SJSA1 (cell line): Measurements from ENCODE around the gene FANCL. TPM values are rescaled to one million over a fixed set of nuclear protein-coding genes. Genes with fewer than 3 reads are reported as not detected.
"Not testable (repeated sequence)": the region's sequence is repeated elsewhere in the genome, so short reads cannot be mapped to it uniquely, and the experiment has no call there.

Experiments
- DNase-seq, 2 experiments: peaks; one replicate each; pipeline ENCODE4 v3.0.0-alpha.2; 2015 to 2020; ENCODE audit warnings: low spot score in 2 of 2, low read depth in 1 of 2
- H3K27ac ChIP-seq: fragments of 250-450 bp; sonication (Bioruptor Pico); 2 replicates; pipeline ENCODE4 v1.5.1; 2020; ENCODE audit warnings: mild to moderate bottlenecking, moderate library complexity
- H3K27me3 ChIP-seq: fragments of 250-450 bp; sonication (Bioruptor Pico); replicated peaks from 2 replicates; pipeline ENCODE4 v1.5.1; 2020; ENCODE audit warnings: mild to moderate bottlenecking, moderate library complexity
- H3K36me3 ChIP-seq: fragments of 250-450 bp; sonication (Bioruptor Pico); 2 replicates; pipeline ENCODE4 v1.5.1; 2020; ENCODE audit warnings: mild to moderate bottlenecking
- H3K4me1 ChIP-seq: fragments of 250-450 bp; sonication (Bioruptor Pico); replicated peaks from 2 replicates; pipeline ENCODE4 v1.6.1; 2021; ENCODE audit warnings: mild to moderate bottlenecking
- H3K4me3 ChIP-seq: fragments of 250-450 bp; sonication (Bioruptor Pico); 2 replicates; pipeline ENCODE4 v1.5.1; 2020; ENCODE audit warnings: mild to moderate bottlenecking
- H3K9me3 ChIP-seq: fragments of 250-450 bp; sonication (Bioruptor Pico); replicated peaks from 2 replicates; pipeline ENCODE4 v1.5.1; 2020; ENCODE audit warnings: mild to moderate bottlenecking
- total RNA-seq: library from RNA; depleted of rRNA; stranded (reverse); fragments of >200 nt; shearing (Covaris generic); gene quantifications from 2 replicates; pipeline ENCODE4 v1.2.3, GENCODE V29; 2014

The FANCL gene
- total RNA-seq, 1 experiment from 2014 or later, result 50.0 TPM

DNA sequence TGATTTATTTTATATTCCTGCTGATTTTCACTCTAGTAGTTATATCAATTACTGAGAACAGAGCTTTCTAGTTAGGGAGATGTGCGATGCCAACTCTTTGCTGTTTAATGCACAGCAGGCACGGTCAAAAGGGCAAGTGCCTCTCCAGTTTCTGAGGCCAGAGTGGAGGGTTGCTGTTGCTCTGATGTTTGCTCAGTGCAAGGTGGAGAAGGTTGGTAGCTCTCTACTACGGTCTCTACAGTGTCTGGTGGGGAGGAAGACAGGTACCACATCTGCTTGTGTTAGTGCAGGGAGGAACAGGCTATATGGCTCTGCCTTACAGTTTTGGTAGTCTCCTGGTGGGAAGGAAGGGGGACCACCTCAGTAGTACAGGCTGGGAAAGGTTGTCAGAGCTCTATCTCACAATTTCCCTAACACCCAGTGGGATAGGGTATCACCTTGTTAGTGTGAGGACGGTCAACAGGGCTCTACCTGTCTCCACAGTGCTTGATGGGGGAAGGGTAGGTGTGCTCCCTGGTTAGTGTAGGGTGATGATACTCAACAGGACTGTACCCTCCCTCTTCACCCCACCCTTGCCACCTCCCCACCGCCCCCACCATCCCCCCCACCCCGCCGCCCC lies 85.9 kb downstream of the FANCL start:
- H3K27ac ChIP-seq, result no peak overlapping the region
- H3K4me3 ChIP-seq, result no peak overlapping the region
- H3K27me3 ChIP-seq, result no peaks in the 10 kb centered on the region
- H3K9me3 ChIP-seq, result no peaks in the 10 kb centered on the region
- peaks cover 7% of the 10 kb centered on the region; the same call in 1 of the 2 replicates for H3K4me1 ChIP-seq
- no peak for DNase-seq
- H3K36me3 ChIP-seq, result peaks cover 29% of the 10 kb centered on the region

GRCh38 chr2:58146707-58147106 lies 94.4 kb downstream of the FANCL start:
- peaks cover 3% of the 10 kb centered on the region; the same call in 1 of the 2 replicates for H3K36me3 ChIP-seq
- no peaks in the 10 kb centered on the region for H3K4me1 ChIP-seq
- no peak overlapping the region for H3K4me3 ChIP-seq
- no peak for DNase-seq
- no peaks in the 10 kb centered on the region for H3K9me3 ChIP-seq
- H3K27me3 ChIP-seq, result no peaks in the 10 kb centered on the region; the same call in 1 of the 2 replicates
- no peak overlapping the region for H3K27ac ChIP-seq

DNA sequence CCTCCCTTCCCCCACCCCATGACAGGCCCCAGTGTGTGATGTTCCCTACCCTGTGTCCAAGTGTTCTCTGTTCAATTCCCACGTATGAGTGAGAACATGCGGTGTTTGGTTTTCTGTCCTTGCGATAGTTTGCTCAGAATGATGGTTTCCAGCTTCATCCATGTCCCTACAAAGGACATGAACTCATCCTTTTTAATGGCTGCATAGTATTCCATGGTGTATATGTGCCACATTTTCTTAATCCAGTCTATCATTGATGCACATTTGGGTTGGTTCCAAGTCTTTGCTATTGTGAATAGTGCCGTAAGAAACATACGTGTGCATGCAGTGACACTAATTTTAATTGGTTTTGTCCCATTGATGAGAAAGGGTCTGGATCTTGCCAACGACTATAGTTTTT lies 95.4 kb downstream of the FANCL start:
- H3K4me3 ChIP-seq, H3K4me1 ChIP-seq, H3K27me3 ChIP-seq, H3K36me3 ChIP-seq, DNase-seq, H3K9me3 ChIP-seq, H3K27ac ChIP-seq: not testable (repeated sequence)

- no peaks in the 10 kb centered on the region for H3K4me1 ChIP-seq
- H3K9me3 ChIP-seq, result no peaks in the 10 kb centered on the region
- H3K27ac ChIP-seq, result no peak overlapping the region
- no peak overlapping the region for H3K4me3 ChIP-seq
- DNase-seq, result no peak
- peaks cover 3% of the 10 kb centered on the region; the same call in 1 of the 2 replicates for H3K36me3 ChIP-seq
- H3K27me3 ChIP-seq, result no peaks in the 10 kb centered on the region; the same call in 1 of the 2 replicates
These were observed 100.5 kb downstream of the FANCL start for GRCh38 chr2:58140508-58141072.

GRCh38 chr2:58138396-58139030 lies 102.6 kb downstream of the FANCL start:
- Histone ChIP-seq H3K27ac (no peak overlapping the region), H3K9me3 (no peaks in the 10 kb centered on the region), H3K27me3 (no peaks in the 10 kb centered on the region; the same call in 1 of the 2 replicates), H3K36me3 (no peaks in the 10 kb centered on the region), H3K4me1 (no peaks in the 10 kb centered on the region), H3K4me3 (no peak overlapping the region)
- no peak for DNase-seq

GRCh38 chr2:58137856-58138255 lies 103.3 kb downstream of the FANCL start:
- no peaks in the 10 kb centered on the region for H3K4me1 ChIP-seq
- H3K27ac ChIP-seq, result no peak overlapping the region
- no peak for DNase-seq

DNA sequence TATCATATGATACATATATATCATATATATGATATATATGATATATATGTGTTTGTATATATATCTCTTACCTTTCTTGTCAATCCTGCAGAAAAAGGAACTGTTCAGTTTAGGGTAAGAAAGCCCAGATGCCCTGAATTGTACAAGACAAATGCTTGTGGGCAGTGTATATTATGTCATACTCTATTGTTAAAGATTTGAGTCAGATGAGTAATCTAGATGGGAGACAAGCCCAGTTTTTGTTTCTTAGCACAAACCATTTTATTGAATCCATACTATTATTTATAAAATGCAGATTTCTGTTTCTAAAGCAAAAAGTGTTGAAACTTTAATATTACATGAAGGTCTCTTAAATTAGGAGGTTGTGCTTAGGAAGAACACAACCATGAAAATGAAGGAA lies 103.9 kb downstream of the FANCL start:
- no peak for DNase-seq
- H3K27ac ChIP-seq, result no peak overlapping the region

More at GRCh38 chr2:58137856-58138255, 103.3 kb downstream of the FANCL start:
- H3K27me3 ChIP-seq, result no peaks in the 10 kb centered on the region
- no peaks in the 10 kb centered on the region for H3K36me3 ChIP-seq
- no peaks in the 10 kb centered on the region for H3K9me3 ChIP-seq
- no peak overlapping the region for H3K4me3 ChIP-seq

DNA sequence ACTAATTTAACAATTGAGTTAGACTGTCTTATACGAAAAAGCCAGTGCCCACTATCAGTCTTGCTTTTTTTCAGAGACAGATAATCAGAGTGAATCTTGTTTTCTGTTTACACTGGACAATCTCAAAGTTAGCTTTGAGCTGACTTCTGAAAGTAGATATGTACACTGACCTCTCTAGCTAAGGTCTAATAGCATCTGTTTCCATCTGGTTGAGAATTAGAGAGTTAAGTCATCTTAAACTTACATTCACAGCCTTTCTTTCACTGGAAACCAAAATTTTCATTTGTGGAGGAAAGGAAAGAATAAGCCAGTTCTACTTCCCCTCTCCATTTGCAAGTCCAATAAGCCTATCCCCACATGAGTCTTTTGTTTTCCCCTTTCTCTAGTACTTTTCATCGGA lies 105.3 kb downstream of the FANCL start:
- H3K4me1 ChIP-seq, result no peaks in the 10 kb centered on the region
- H3K36me3 ChIP-seq, result no peaks in the 10 kb centered on the region
- H3K4me3 ChIP-seq, result no peak overlapping the region
- no peaks in the 10 kb centered on the region for H3K9me3 ChIP-seq
- no peak for DNase-seq
- H3K27me3 ChIP-seq, result no peaks in the 10 kb centered on the region
- H3K27ac ChIP-seq, result no peak overlapping the region

More for the DNA sequence above, 103.9 kb downstream of the FANCL start:
- no peaks in the 10 kb centered on the region for H3K9me3 ChIP-seq
- no peaks in the 10 kb centered on the region for H3K27me3 ChIP-seq
- H3K4me3 ChIP-seq, result no peak overlapping the region
- H3K36me3 ChIP-seq, result no peaks in the 10 kb centered on the region
- no peaks in the 10 kb centered on the region for H3K4me1 ChIP-seq

DNA sequence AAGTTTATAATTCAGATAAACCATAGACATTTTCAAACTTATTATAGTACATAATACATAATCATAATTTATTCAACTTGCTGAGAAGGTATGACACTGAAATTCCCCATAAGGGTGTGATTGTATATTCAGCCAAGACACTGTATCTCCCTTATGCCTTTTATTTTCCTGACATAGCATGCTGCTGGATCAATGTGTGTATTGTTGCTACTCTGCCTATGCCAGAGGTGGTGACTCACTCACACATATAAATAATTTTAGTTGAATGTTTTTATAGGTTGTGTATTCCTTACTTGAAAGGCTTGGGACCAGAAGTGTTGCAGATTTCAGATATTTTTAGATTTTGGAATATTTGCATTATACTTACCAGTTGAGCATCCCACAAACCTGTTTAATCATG lies 107.7 kb downstream of the FANCL start:
- H3K4me3 ChIP-seq, result no peak overlapping the region
- no peaks in the 10 kb centered on the region for H3K9me3 ChIP-seq
- no peak for DNase-seq
- H3K4me1 ChIP-seq, result no peaks in the 10 kb centered on the region
- no peaks in the 10 kb centered on the region for H3K36me3 ChIP-seq
- no peak overlapping the region for H3K27ac ChIP-seq
- no peaks in the 10 kb centered on the region for H3K27me3 ChIP-seq

DNA sequence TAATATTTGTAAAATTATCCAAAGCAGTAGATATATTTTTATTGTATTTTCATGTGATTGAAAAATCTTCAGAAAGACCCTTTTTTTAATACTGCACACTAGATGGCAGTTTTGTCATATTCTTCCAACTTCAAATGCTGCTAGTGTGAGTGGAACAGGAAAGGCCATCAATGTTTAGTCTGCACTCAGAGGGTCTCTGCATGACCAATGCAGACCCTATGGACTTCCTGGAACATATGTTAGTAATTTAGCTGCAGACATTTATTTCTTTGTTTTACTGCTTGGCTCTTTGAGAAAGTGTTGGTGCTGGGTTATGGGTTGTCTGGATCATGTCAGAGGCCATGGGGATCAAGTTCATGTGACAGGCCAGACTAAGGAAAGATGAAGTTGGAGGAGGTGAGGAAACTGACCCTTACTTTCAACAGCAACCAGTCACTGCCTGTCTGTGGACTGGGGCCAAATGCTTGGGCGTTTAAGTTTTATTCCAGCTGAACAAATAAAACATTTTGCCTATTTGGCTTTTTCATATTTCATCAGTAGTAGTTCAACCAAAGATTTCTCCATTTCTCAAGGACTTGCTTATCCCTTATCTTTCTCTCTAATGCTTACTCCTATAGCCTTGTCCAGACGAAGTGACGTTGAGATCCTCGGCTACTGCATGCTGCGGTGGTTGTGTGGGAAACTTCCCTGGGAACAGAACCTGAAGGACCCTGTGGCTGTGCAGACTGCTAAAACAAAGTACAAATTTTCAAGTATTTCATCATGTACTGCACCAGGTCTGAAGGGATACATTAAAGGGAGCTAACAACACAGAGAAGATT lies 109.7 kb downstream of the FANCL start:
- no peak overlapping the region for H3K4me3 ChIP-seq
- no peak for DNase-seq
- H3K27ac ChIP-seq, result no peak overlapping the region
- no peaks in the 10 kb centered on the region for H3K27me3 ChIP-seq
- H3K36me3 ChIP-seq, result no peaks in the 10 kb centered on the region
- H3K4me1 ChIP-seq, result no peaks in the 10 kb centered on the region
- H3K9me3 ChIP-seq, result no peaks in the 10 kb centered on the region

DNA sequence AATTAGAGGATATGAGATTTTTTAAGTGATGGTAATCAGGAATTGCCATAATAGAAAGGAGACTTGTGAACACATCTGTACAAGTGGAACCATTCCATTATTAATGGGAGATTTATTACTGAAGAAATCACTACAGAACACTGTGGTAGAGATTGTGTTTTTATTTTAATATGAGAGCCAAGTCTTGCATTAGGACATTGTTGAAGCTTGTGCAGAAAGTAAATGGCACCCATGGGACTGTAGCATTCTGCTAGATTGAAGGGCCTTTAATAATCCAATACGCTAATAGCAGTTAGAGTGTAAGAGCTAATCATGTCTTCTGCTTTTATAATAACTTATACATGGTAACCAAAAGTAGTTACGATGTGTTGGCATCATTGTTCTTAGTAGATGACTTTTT lies 110.9 kb downstream of the FANCL start:
- no peaks in the 10 kb centered on the region for H3K36me3 ChIP-seq
- no peaks in the 10 kb centered on the region for H3K4me1 ChIP-seq
- no peak overlapping the region for H3K27ac ChIP-seq
- H3K9me3 ChIP-seq, result no peaks in the 10 kb centered on the region
- H3K4me3 ChIP-seq, result no peak overlapping the region
- H3K27me3 ChIP-seq, result no peaks in the 10 kb centered on the region
- DNase-seq, result no peak

DNA sequence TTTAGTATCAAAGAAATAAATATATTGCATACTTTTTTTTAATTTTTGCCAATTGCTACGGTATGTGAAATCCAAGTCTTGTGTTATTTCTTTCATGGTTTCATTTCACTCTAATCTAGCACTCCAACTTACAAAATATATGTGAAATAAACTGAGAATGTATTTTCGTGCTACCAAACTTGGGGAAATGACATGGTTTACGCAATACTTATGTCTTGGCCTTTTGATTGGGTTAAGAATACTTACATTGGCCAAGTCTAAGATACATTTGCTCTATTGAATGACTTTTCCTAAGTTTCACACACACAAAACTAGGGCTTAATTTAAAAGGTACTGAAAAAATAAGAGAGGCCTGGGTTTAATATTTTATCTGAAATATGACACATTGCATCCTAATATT lies 114.0 kb downstream of the FANCL start:
- Histone ChIP-seq H3K4me3 (no peak overlapping the region), H3K27ac (no peak overlapping the region), H3K27me3 (no peaks in the 10 kb centered on the region), H3K4me1 (no peaks in the 10 kb centered on the region), H3K9me3 (no peaks in the 10 kb centered on the region), H3K36me3 (no peaks in the 10 kb centered on the region)
- no peak for DNase-seq

DNA sequence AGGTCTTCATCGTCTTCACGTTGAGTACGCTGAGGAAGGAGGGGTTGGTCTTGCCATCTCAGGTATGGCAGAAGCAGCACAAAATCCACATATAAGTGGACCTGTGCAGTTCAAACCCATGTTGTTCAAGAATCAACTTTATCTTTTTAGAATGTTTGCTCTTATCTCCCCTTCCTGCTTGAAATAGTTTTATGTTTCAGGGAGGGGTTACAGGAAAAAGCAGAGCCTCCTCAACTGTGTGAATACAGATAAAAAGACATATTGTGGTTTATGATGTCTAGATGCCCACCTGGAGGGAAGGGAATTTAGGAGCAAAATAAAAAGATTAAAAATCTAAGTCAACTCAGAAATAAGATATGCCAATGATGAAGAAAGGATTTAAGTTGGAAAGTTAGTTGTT lies 118.6 kb downstream of the FANCL start:
- H3K27ac ChIP-seq, result no peak overlapping the region
- no peak overlapping the region for H3K4me3 ChIP-seq
- H3K9me3 ChIP-seq, result no peaks in the 10 kb centered on the region
- no peaks in the 10 kb centered on the region for H3K4me1 ChIP-seq
- H3K36me3 ChIP-seq, result no peaks in the 10 kb centered on the region
- DNase-seq, result no peak
- H3K27me3 ChIP-seq, result no peaks in the 10 kb centered on the region

GRCh38 chr2:58122040-58122439 lies 119.1 kb downstream of the FANCL start:
- H3K27me3 ChIP-seq, result no peaks in the 10 kb centered on the region
- H3K4me1 ChIP-seq, result no peaks in the 10 kb centered on the region
- no peak for DNase-seq
- no peak overlapping the region for H3K27ac ChIP-seq
- no peaks in the 10 kb centered on the region for H3K36me3 ChIP-seq
- no peaks in the 10 kb centered on the region for H3K9me3 ChIP-seq
- H3K4me3 ChIP-seq, result no peak overlapping the region
